ENCODE data around the gene NPHP3.

Gene NPHP3

DNA sequence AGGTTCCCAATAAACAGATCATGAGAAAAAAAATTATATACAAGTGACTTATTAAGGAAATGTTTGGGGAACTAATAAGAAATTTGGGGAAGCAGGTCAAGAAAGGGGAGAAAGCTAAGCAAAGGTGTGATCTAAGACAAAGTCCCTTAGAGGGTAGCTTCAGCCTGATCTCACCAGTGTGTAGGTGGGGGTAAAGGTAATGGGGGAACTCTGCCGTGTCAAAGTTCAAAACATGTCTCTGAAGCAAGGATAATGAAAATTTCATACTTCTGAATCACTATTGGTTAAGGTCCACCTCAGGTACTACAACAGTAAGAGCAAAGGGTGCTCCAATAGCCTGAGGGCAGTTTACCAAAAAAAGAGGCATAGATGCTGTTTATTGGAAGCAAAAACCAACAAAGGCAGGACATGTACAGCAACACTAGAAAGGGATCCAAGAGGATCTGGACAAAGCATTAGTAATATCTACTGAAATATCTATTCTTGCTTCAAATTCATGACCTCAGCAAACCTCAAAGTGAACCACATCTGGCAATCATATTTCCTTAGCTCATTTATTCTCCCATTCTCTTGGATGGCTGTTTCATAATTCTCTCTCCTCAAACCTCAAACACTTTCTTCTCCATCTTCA, 69.5 kb downstream of the NPHP3 start:
- in situ Hi-C loops (cut with HindIII; ENCODE audit: low pct_ligation_motif_present, low sequenced_read_pairs), result no loop called here
- Histone ChIP-seq H3K27me3 (replicated peaks) (no peaks in the 10 kb centered on the region), H3K36me3 (replicated peaks) (no peaks in the 10 kb centered on the region), H3K27ac (no peak overlapping the region), H3K4me3 (ENCODE audit: low read depth, low read length) (no peak overlapping the region)
- no peak for DNase-seq
- TF ChIP-seq, protein P1, sequence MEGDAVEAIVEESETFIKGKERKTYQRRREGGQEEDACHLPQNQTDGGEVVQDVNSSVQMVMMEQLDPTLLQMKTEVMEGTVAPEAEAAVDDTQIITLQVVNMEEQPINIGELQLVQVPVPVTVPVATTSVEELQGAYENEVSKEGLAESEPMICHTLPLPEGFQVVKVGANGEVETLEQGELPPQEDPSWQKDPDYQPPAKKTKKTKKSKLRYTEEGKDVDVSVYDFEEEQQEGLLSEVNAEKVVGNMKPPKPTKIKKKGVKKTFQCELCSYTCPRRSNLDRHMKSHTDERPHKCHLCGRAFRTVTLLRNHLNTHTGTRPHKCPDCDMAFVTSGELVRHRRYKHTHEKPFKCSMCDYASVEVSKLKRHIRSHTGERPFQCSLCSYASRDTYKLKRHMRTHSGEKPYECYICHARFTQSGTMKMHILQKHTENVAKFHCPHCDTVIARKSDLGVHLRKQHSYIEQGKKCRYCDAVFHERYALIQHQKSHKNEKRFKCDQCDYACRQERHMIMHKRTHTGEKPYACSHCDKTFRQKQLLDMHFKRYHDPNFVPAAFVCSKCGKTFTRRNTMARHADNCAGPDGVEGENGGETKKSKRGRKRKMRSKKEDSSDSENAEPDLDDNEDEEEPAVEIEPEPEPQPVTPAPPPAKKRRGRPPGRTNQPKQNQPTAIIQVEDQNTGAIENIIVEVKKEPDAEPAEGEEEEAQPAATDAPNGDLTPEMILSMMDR (IDR thresholded peaks at IDR 0.05; ENCODE audit: low read depth, low read length, missing control alignments), result no peak

DNA sequence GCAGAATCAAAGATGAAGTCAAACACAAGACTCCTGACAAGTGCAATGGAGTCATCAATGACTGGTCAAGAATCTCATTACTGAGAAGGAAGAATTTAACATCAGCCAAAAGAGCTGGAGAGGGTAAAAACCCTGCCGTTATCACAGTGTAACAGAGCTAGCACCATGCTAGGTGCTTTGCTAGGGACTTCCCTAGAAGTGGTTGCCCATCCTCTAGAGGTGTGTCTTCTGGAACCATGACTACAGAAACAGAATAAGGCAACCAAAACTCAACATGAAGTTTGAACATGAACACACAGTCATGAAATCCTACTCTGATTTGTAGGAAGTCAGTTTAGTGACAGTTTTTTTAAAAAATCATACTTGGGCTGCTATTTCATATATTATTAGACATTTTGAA, 72.1 kb downstream of the NPHP3 start:
- no peaks in the 10 kb centered on the region for H3K27me3 ChIP-seq (replicated peaks)
- in situ Hi-C loops (cut with HindIII; ENCODE audit: low pct_ligation_motif_present, low sequenced_read_pairs), result no loop called here
- TF ChIP-seq, protein P1 (IDR thresholded peaks at IDR 0.05; ENCODE audit: low read depth, low read length, missing control alignments), result no peak
- DNase-seq, result no peak
- H3K36me3 ChIP-seq (replicated peaks), result no peaks in the 10 kb centered on the region
- H3K4me3 ChIP-seq (ENCODE audit: low read depth, low read length), result no peak overlapping the region
- no peak overlapping the region for H3K27ac ChIP-seq

DNA sequence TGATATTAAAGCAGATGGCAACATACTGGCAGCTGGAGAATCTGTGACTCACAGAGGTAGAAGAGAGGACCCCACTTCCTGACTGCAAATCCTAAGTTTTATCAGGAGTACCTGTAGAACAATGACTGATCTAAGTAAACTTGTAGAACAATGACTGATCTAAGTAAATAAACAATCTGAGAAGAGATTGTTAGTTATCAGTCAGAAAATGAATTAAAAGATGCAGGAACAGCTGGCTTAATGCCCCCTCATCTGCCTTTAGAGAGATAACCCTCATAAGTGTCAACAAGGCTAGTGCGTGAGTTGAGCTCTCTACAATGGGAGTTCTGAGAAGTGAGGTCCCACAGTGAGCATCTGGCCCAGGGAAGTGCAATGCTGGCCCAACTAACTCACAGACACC, 77.2 kb downstream of the NPHP3 start:
- H3K4me3 ChIP-seq (ENCODE audit: low read depth, low read length), result no peak overlapping the region
- no peaks in the 10 kb centered on the region for H3K36me3 ChIP-seq (replicated peaks)
- in situ Hi-C loops (cut with HindIII; ENCODE audit: low pct_ligation_motif_present, low sequenced_read_pairs), result loop anchor here (25.0 kb wide), 1 partner anchor 108 kb away; no protein-coding TSS in a partner anchor
- TF ChIP-seq, protein P1 (IDR thresholded peaks at IDR 0.05; ENCODE audit: low read depth, low read length, missing control alignments), result no peak
- no peaks in the 10 kb centered on the region for H3K27me3 ChIP-seq (replicated peaks)
- no peak overlapping the region for H3K27ac ChIP-seq
- DNase-seq, result no peak

DNA sequence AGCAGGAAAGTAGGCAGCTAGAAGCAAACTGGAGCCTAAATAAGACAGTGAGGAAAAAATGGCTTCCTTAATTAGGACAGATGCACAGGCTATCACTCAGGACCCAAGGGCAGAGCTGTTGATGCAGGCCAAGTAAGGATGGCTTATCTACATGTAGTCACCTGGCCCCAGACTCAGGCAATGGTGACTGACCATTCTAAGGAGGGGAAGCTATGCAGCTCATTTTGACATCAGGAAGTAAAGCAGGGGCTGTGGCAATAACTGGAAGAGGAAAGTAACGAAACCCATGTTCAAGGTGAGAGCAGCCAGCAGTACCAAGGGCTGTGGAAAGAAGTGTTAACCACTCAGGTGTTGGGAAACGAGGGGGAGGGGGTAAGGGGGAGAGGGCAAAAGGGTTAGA, 78.8 kb downstream of the NPHP3 start:
- in situ Hi-C loops (cut with HindIII; ENCODE audit: low pct_ligation_motif_present, low sequenced_read_pairs), result loop anchor here (25.0 kb wide), 1 partner anchor 106 kb away; no protein-coding TSS in a partner anchor
- no peak overlapping the region for H3K27ac ChIP-seq
- H3K36me3 ChIP-seq (replicated peaks), result no peaks in the 10 kb centered on the region
- no peak for DNase-seq
- TF ChIP-seq, protein P1 (IDR thresholded peaks at IDR 0.05; ENCODE audit: low read depth, low read length, missing control alignments), result no peak
- no peaks in the 10 kb centered on the region for H3K27me3 ChIP-seq (replicated peaks)
- H3K4me3 ChIP-seq (ENCODE audit: low read depth, low read length), result no peak overlapping the region

DNA sequence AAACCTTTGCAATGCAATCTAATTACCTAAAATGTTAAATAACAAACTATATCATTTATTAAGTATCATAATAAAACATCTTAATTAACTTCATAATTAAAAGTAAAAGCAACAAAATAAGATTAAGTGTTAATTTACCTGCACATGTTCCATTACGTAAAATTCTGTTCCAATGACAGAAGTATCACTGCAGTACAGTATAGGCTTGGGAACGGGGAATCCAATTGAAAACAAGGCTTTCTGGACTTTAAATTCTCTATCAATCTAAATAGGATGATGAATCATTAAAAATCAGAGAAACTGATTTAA, 79.7 kb downstream of the NPHP3 start:
- H3K4me3 ChIP-seq (ENCODE audit: low read depth, low read length), result no peak overlapping the region
- in situ Hi-C loops (cut with HindIII; ENCODE audit: low pct_ligation_motif_present, low sequenced_read_pairs), result loop anchor here (25.0 kb wide), 1 partner anchor 105 kb away; no protein-coding TSS in a partner anchor
- H3K27ac ChIP-seq, result no peak overlapping the region
- TF ChIP-seq, protein P1 (IDR thresholded peaks at IDR 0.05; ENCODE audit: low read depth, low read length, missing control alignments), result no peak
- H3K36me3 ChIP-seq (replicated peaks), result no peaks in the 10 kb centered on the region
- H3K27me3 ChIP-seq (replicated peaks), result no peaks in the 10 kb centered on the region
- no peak for DNase-seq
